Measurements from ENCODE around the gene MAPKAPK2.

MAPKAPK2 gene

GRCh38 chr1:206716870-206717673, 32.4 kb downstream of the MAPKAPK2 start:
- no peak for DNase-seq (ENCODE audit: extremely low read depth in 1 of 2, low read depth in 1 of 2)

- DNase-seq (ENCODE audit: extremely low read depth in 1 of 2, low read depth in 1 of 2) = no peak
Observed at GRCh38 chr1:206717674-206717989, 32.9 kb downstream of the MAPKAPK2 start.

DNA sequence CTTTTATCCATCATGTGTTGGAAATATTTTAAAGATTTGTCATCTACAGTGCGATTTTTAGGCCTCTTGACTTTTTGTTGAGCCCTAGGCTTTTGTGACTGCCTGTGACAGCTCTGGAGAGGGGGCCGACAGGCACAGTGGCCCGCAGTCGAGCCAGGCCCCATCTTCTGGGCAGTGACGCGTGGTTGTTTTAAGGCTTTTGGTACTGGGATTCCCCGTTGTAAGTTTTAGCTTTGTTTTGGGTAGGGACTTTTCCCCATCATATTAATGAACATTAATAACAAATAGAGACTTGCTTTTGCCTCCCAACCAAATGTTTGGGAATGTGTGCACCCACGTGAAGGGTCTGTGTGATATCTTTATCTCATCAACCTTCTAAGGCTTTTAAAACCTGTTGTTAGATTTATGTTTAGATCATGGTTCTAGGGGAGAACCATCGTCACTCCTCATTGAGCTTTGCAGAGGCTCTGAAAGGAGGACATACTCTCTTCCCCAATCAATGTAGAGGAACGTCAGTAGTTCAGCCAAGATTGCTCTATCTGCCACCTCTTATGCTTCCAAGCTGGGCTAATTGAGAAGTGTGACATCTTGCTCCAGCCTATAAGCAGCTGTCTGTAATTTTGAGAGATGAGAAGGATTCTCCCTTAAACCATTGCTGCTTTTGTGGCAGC, 34.6 kb downstream of the MAPKAPK2 start:
- DNase-seq (ENCODE audit: extremely low read depth in 1 of 2, low read depth in 1 of 2) = no peak

GRCh38 chr1:206721454-206721853, 36.7 kb downstream of the MAPKAPK2 start:
- no peak for DNase-seq (ENCODE audit: extremely low read depth in 1 of 2, low read depth in 1 of 2)

- DNase-seq (ENCODE audit: extremely low read depth in 1 of 2, low read depth in 1 of 2) = no peak
Observed at GRCh38 chr1:206722751-206723461, 38.2 kb downstream of the MAPKAPK2 start.

- no peak for DNase-seq (ENCODE audit: extremely low read depth in 1 of 2, low read depth in 1 of 2)
Observed at GRCh38 chr1:206723462-206723804, 38.7 kb downstream of the MAPKAPK2 start.

DNA sequence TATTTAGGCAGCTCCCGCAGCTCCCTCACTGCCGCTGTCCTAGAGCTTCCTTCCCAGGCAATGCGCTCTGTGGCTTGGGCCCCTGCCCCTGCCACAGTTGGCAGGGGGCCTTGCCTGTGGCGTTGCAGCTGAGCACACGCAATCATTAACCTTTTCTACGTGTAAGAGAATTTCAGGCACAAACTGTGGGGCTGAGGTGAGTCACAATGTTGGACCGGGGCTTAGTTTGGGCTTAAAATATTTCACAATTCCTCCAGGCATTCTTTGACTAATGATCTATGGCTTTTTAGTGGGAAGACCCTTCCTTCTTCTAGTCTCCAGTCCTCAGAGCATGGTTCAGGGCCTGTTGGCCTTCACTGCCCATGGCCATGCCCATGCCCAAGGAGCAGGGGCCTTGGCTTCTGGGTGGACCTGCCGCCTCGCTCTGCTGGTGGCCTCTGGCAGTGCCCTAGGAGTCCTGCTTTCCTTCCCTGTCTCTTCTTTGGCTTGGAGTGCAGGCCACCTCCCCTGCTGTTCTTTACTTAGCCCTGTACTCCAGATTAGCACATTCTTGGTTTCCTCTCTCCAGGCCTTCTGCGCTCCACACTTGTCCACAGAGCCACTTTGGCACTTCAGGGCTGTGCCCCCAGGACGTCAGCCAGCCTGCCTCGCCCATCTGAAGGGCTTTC, 39.2 kb downstream of the MAPKAPK2 start:
- DNase-seq (ENCODE audit: extremely low read depth in 1 of 2, low read depth in 1 of 2) = no peak

DNA sequence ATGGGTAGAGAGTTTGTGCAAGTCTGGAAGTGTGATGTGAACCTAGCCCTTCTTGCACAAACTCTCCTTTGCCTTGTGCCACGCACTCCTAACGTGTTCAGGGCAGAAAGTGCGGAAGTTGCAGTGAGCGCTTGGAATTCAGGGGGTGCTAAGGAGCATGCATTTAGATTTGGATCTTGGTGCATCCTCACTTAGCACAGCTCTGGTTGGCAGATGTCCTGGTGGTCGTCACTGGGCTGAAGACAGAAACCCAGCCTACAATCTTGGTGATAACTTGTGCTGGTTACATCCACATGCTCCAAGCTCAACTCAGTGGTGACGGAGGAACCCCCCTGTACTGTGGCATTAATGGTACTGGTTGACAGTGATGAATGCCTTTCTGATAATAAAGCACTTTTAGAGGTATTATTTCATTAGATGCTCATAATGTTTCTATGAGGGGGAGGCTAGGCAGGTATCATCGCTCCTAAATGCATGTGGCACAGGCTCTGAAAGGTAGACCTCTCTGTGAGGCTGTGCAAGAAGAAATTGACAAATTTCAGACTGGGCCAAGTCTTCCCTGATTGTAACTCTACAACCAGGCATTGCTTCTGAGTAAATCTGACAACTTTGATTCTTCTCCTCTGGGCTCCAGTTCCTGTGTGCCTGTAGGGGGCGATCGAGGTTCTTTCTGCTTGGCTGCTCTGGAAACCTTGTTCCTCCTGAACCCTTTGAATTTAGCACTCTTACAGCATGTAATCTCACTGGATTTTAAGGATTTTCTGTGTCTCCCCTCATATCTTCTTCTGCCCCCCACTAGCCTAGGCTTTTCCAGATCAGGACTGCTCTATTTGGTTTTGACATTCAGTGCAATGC, 40.6 kb downstream of the MAPKAPK2 start:
- DNase-seq (ENCODE audit: extremely low read depth in 1 of 2, low read depth in 1 of 2) = no peak

GRCh38 chr1:206727981-206728696, 43.4 kb downstream of the MAPKAPK2 start:
- DNase-seq (ENCODE audit: extremely low read depth in 1 of 2, low read depth in 1 of 2) = no peak

DNA sequence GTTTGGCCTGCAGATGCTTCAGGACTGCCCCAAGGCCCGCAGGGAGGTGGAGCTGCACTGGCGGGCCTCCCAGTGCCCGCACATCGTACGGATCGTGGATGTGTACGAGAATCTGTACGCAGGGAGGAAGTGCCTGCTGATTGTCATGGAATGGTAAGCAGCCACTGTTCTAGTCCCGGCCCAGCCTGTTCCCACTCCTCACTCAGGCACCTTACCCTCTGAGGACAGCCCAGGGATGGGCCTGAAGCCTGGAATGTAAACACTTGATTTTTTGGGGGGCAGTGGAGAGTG, 43.9 kb downstream of the MAPKAPK2 start:
- no peak for DNase-seq (ENCODE audit: extremely low read depth in 1 of 2, low read depth in 1 of 2)

DNA sequence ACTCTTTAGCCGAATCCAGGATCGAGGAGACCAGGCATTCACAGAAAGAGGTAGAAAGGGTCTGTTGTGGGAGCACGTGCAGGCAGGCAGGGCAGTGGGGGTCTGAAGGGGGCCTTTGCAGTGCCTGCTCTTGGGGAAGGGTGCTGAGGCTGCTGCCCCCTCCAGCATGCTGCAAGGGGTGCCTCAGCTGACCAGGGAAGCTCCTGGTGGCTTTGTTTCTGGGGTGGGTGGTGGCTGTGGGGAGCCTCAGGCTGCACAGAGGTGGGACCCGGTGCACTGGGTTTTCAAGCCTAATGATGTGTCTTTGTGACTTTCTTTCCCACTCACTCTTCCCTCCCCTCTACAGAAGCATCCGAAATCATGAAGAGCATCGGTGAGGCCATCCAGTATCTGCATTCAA, 44.3 kb downstream of the MAPKAPK2 start:
- no peak for DNase-seq (ENCODE audit: extremely low read depth in 1 of 2, low read depth in 1 of 2)

- DNase-seq (ENCODE audit: extremely low read depth in 1 of 2, low read depth in 1 of 2) = no peak
Observed at GRCh38 chr1:206729507-206729906, 44.8 kb downstream of the MAPKAPK2 start.

GRCh38 chr1:206732508-206732907, 47.8 kb downstream of the MAPKAPK2 start:
- DNase-seq (ENCODE audit: extremely low read depth in 1 of 2, low read depth in 1 of 2) = no peak

DNA sequence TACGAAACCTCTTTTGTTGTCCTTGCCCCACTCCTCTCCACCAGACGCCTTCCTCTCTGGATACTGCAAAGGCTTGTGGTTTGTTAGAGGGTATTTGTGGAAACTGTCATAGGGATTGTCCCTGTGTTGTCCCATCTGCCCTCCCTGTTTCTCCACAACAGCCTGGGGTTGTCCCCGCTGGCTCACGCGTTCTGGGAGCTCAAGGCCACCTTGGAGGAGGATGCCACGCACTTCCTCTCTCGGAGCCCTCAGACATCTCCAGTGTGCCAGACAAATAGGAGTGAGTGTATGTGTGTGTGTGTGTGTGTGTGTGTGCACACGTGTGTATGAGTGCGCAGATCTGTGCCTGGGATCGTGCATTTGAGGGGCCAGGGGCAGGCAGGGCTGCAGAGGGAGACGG, 48.3 kb downstream of the MAPKAPK2 start:
- DNase-seq (ENCODE audit: extremely low read depth in 1 of 2, low read depth in 1 of 2) = no peak

GRCh38 chr1:206734499-206735142, 49.9 kb downstream of the MAPKAPK2 start:
- peak in 1 of 2 donors; percentile 61 for DNase-seq (ENCODE audit: extremely low read depth in 1 of 2, low read depth in 1 of 2)

DNA sequence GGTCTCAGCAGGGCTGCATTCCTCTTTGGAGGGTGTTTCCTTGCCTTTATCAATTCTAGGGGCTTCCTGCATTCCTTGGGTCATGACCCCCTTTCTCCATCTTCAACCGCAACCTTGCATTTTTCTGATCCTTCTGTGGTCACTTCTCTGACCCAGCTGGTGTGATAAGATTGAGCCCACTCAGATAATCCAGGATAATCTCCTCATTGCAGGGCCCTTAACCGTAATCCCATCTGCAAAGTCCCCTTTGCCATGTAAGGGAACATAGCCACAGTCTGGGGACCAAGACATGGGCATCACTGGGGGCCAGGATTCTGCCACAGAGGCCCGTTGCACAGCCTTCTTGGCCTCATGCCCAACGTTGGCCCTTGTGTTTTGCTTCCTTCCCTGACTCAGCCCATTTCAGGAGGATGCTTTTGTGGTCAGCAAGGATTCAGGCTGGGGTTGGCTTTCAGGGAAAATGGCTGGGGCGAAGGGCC, 50.9 kb downstream of the MAPKAPK2 start:
- no peak for DNase-seq (ENCODE audit: extremely low read depth in 1 of 2, low read depth in 1 of 2)

DNA sequence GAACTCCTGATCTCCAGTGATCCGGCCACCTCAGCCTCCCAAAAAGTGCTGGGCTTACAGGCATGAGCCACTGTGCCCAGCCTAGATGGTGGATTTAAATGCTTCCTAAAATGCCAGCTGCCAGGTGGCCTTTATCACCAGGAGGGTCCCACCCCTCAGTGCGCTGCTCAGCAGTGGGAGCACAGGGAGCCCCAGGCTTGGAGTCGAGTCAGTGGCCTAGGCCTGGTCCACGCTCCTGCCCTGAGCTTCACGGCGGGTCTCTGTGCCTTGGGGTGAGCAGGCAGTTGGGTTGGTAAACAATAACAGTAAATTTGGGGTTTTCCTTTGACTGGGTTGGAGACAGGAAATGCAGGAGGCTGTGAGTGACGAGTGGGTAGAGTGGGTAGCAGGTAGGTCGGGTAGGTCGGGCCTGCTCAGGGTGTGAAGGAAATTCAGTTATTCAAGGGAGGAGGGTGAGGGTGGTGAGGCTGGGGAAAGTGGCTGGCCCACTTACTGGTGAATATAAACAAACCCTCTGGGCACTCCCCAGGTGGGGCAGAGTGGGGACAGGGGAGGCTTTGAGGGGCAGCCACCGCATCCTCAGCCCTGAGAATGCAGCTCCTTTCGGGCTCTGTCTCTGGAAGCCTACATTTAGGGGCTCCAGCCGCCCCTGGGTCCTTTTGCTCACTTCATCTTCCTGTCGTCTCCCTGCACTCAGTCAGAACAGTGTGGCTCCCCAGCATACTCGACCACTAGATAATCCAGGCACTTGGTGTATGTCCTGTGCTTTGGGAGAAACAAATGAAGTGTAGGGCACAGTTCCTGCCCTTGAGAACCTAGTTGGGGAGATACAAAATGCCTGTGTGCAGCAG, 52.4 kb downstream of the MAPKAPK2 start:
- DNase-seq (ENCODE audit: extremely low read depth in 1 of 2, low read depth in 1 of 2) = peak in 1 of 2 donors; percentile 28

GRCh38 chr1:206737729-206738201, 53.1 kb downstream of the MAPKAPK2 start:
- peak in 1 of 2 donors; percentile 41 for DNase-seq (ENCODE audit: extremely low read depth in 1 of 2, low read depth in 1 of 2)

Data from stimulated activated CD8-positive, alpha-beta memory T cell treated with anti-CD3 and anti-CD28 coated beads, Interleukin-7, amount 100 ng/mL, for 48 hours (primary cell).